H1 (cell line): ENCODE results near the gene CFAP74. TPM values are rescaled to one million over a fixed set of nuclear protein-coding genes. Genes with fewer than 3 reads are reported as not detected.

Experiments
- CTCF ChIA-PET: fragments of 300-600 bp; sonication (Branson Sonifier 250); formaldehyde crosslinking; loops from one replicate; lab custom pipeline; 2021; ENCODE audit not compliant: partially characterized antibody; lab: Charles Lee
- POLR2A ChIA-PET: fragments of 300-600 bp; sonication (Branson Sonifier 250); formaldehyde crosslinking; loops from one replicate; lab custom pipeline; 2021; ENCODE audit warnings: inconsistent platforms; ENCODE audit not compliant: partially characterized antibody; lab: Charles Lee
- DNase-seq, 2 experiments: peaks; one replicate each; pipeline versions ENCODE4 v3.0.0 to v3.0.0-alpha.2; 2010 to 2022; ENCODE audit warnings: low spot score in 2 of 2, low read depth in 1 of 2, mixed read lengths in 1 of 2
- FAIRE-seq: peaks from 2 replicates; lab custom pipeline; 2011; peaks lifted over from hg19 to GRCh38; lab: Jason Lieb, UNC
- H2AFZ ChIP-seq: 2 replicates; pipeline ENCODE4 v1.8.1; 2012; ENCODE audit warnings: low read length, inconsistent platforms
- H2AK5ac ChIP-seq: 2 replicates; pipeline ENCODE4 v1.6.1; 2013; ENCODE audit warnings: low read depth, low read length
- H2BK120ac ChIP-seq: replicated peaks from 2 replicates; pipeline ENCODE3; 2013; ENCODE audit warnings: low read depth, low read length, inconsistent platforms
- H2BK12ac ChIP-seq: 2 replicates; pipeline ENCODE4 v1.6.1; 2013; ENCODE audit warnings: low read depth, low read length
- H2BK15ac ChIP-seq: 2 replicates; pipeline ENCODE4 v1.6.1; 2013; ENCODE audit warnings: low read length
- H2BK20ac ChIP-seq: 2 replicates; pipeline ENCODE4 v1.6.1; 2013; ENCODE audit warnings: low read length
- H2BK5ac ChIP-seq: 2 replicates; pipeline ENCODE4 v1.6.1; 2013; ENCODE audit warnings: low read depth, low read length
- H3K14ac ChIP-seq: 2 replicates; pipeline ENCODE4 v1.6.1; 2013; ENCODE audit warnings: inconsistent platforms; ENCODE audit not compliant: insufficient read length
- H3K18ac ChIP-seq: 2 replicates; pipeline ENCODE4 v1.6.1; 2013; ENCODE audit warnings: low read length; ENCODE audit errors: extremely low read depth
- H3K23ac ChIP-seq: 2 replicates; pipeline ENCODE4 v1.6.1; 2013; ENCODE audit warnings: inconsistent platforms; ENCODE audit not compliant: insufficient read length
- H3K23me2 ChIP-seq: 2 replicates; pipeline ENCODE4 v1.6.1; 2013; ENCODE audit warnings: low read depth, low read length
- H3K27ac ChIP-seq: 2 replicates; pipeline ENCODE4 v1.6.1; 2011; ENCODE audit warnings: low read depth, low read length, inconsistent platforms
- H3K27me3 ChIP-seq, 4 experiments: replicated peaks in 1 of 4; 1 replicate in 1 of 4; 2 replicates in 3 of 4; pipeline versions ENCODE4 v1.6.1 to v1.8.1; 2011 to 2013; ENCODE audit warnings: low read length in 3 of 4, mild to moderate bottlenecking in 3 of 4, inconsistent platforms in 2 of 4, mixed read lengths in 2 of 4, moderate library complexity in 1 of 4; ENCODE audit not compliant: control insufficient read depth in 3 of 4, insufficient read depth in 3 of 4; ENCODE audit errors: extremely low read depth in 1 of 4
- H3K36me3 ChIP-seq, 4 experiments: 2 replicates each; pipeline versions ENCODE4 v1.6.1 to v1.8.1; 2011 to 2013; ENCODE audit warnings: mild to moderate bottlenecking in 4 of 4, low read length in 3 of 4, moderate library complexity in 2 of 4, control low read depth in 1 of 4, inconsistent platforms in 1 of 4; ENCODE audit not compliant: insufficient read depth in 4 of 4, control insufficient read depth in 2 of 4
- H3K4ac ChIP-seq: replicated peaks from 2 replicates; pipeline ENCODE3; 2013; ENCODE audit warnings: low read length, low read depth, mixed read lengths, inconsistent platforms; ENCODE audit not compliant: insufficient read length
- H3K4me1 ChIP-seq, 4 experiments: replicated peaks in 1 of 4; 1 replicate in 1 of 4; 2 replicates in 3 of 4; pipeline versions ENCODE4 v1.6.1 to v1.8.1; 2011 to 2013; ENCODE audit warnings: low read length in 3 of 4, inconsistent platforms in 2 of 4, mixed read lengths in 1 of 4; ENCODE audit not compliant: insufficient read depth in 4 of 4, control insufficient read depth in 3 of 4
- H3K4me2 ChIP-seq, 2 experiments: 2 replicates each; pipeline versions ENCODE4 v1.6.1 to v1.8.1; 2011 to 2013; ENCODE audit warnings: low read depth in 2 of 2, low read length in 2 of 2, control low read depth in 1 of 2, inconsistent platforms in 1 of 2, mild to moderate bottlenecking in 1 of 2; ENCODE audit not compliant: insufficient read depth in 1 of 2
- H3K4me3 ChIP-seq, 4 experiments: fragments of 200-600, 300-600 bp in 1 of 4; sonication (generic), shearing (Covaris generic), sonication (Bioruptor Twin) in 1 of 4; 2 replicates each; pipeline versions ENCODE4 v1.5.1 to v1.8.1; 2011 to 2016; ENCODE audit warnings: low read length in 4 of 4, low read depth in 3 of 4, control low read depth in 2 of 4, inconsistent platforms in 2 of 4, mild to moderate bottlenecking in 2 of 4, mixed read lengths in 1 of 4, moderate library complexity in 1 of 4; ENCODE audit not compliant: insufficient read depth in 2 of 4; ENCODE audit errors: extremely low read depth in 1 of 4
- H3K56ac ChIP-seq: replicated peaks from 2 replicates; pipeline ENCODE3; 2013; ENCODE audit warnings: low read depth, mild to moderate bottlenecking, mixed read lengths, low read length, inconsistent platforms; ENCODE audit not compliant: insufficient read length
- H3K79me1 ChIP-seq: 2 replicates; pipeline ENCODE4 v1.6.1; 2013; ENCODE audit warnings: low read depth, low read length, control low read depth
- H3K79me2 ChIP-seq, 2 experiments: 2 replicates each; pipeline versions ENCODE4 v1.6.1 to v1.8.1; 2012 to 2013; ENCODE audit warnings: low read length in 2 of 2, mild to moderate bottlenecking in 2 of 2, inconsistent platforms in 1 of 2; ENCODE audit not compliant: insufficient read depth in 2 of 2, control insufficient read depth in 1 of 2
- H3K9ac ChIP-seq, 4 experiments: replicated peaks in 1 of 4; 1 replicate in 1 of 4; 2 replicates in 3 of 4; pipeline versions ENCODE4 v1.6.1 to v1.8.1; 2011 to 2013; ENCODE audit warnings: low read depth in 3 of 4, low read length in 3 of 4, control low read depth in 2 of 4, mild to moderate bottlenecking in 2 of 4, moderate library complexity in 2 of 4, inconsistent platforms in 1 of 4; ENCODE audit errors: extremely low read depth in 1 of 4
- H3K9me3 ChIP-seq, 2 experiments: 2 replicates each; pipeline versions ENCODE4 v1.6.1 to v1.8.1; 2012 to 2013; ENCODE audit warnings: mild to moderate bottlenecking in 2 of 2, moderate library complexity in 2 of 2, control low read depth in 1 of 2, inconsistent platforms in 1 of 2, low read depth in 1 of 2, low read length in 1 of 2, mixed read lengths in 1 of 2; ENCODE audit not compliant: insufficient read depth in 2 of 2
- H4K20me1 ChIP-seq, 2 experiments: replicated peaks in 1 of 2; 2 replicates each; pipeline versions ENCODE3 to v1.8.1; 2011 to 2013; ENCODE audit warnings: inconsistent platforms in 2 of 2, low read length in 2 of 2, mild to moderate bottlenecking in 1 of 2; ENCODE audit not compliant: insufficient read depth in 2 of 2, control insufficient read depth in 1 of 2
- H4K5ac ChIP-seq: 2 replicates; pipeline ENCODE4 v1.6.1; 2013; ENCODE audit warnings: low read length, low read depth, mixed read lengths, inconsistent platforms; ENCODE audit not compliant: insufficient read length
- H4K8ac ChIP-seq: 2 replicates; pipeline ENCODE4 v1.8.0; 2013; ENCODE audit warnings: mild to moderate bottlenecking, moderate library complexity, low read length, inconsistent platforms; ENCODE audit not compliant: insufficient read depth; ENCODE audit errors: extremely low read depth
- H4K91ac ChIP-seq: replicated peaks from 2 replicates; pipeline ENCODE3; 2013; ENCODE audit warnings: low read length, mixed read lengths, inconsistent platforms; ENCODE audit not compliant: insufficient read length
- CHD1 ChIP-seq: IDR thresholded peaks from 2 replicates; pipeline ENCODE4 v1.6.1; 2012; ENCODE audit warnings: low read depth, low read length, improper control_type of control experiment
- CREB1 ChIP-seq: IDR thresholded peaks from 2 replicates; pipeline ENCODE4 v1.6.1; 2012; ENCODE audit warnings: inconsistent platforms
- EP300 ChIP-seq, 2 experiments: IDR thresholded peaks; 1 replicate in 1 of 2; 2 replicates in 1 of 2; pipeline ENCODE4 v1.6.1; 2011 to 2012; ENCODE audit warnings: low read depth in 2 of 2, low read length in 2 of 2, mild to moderate bottlenecking in 2 of 2, borderline replicate concordance in 1 of 2, inconsistent platforms in 1 of 2, moderate library complexity in 1 of 2
- EZH2 ChIP-seq: fragments of 200-600 bp; sonication (generic); IDR thresholded peaks from 2 replicates; pipeline ENCODE4 v1.7.1; 2012; ENCODE audit warnings: low read depth, mild to moderate bottlenecking, moderate library complexity, low read length, inconsistent platforms; ENCODE audit not compliant: severe bottlenecking
- GABPA ChIP-seq: IDR thresholded peaks from 2 replicates; pipeline ENCODE4 v1.6.1; 2011; ENCODE audit warnings: mild to moderate bottlenecking, low read length, moderate library complexity, borderline replicate concordance; ENCODE audit not compliant: insufficient read depth
- JUND ChIP-seq: IDR thresholded peaks from 2 replicates; pipeline ENCODE4 v1.6.1; 2011; ENCODE audit warnings: mild to moderate bottlenecking, improper control_type of control experiment, low read length
- KDM4A ChIP-seq: IDR thresholded peaks from one replicate; pipeline ENCODE4 v1.7.1; 2012; ENCODE audit warnings: low read depth, mild to moderate bottlenecking, moderate library complexity, low read length, inconsistent platforms; ENCODE audit not compliant: severe bottlenecking
- POLR2A ChIP-seq, 2 experiments: IDR thresholded peaks; 1 replicate in 1 of 2; 2 replicates in 1 of 2; pipeline ENCODE4 v1.6.1; 2011; ENCODE audit warnings: low read depth in 2 of 2, low read length in 2 of 2, mild to moderate bottlenecking in 2 of 2; ENCODE audit errors: control extremely low read depth in 1 of 2
- RBBP5 ChIP-seq: IDR thresholded peaks from 2 replicates; pipeline ENCODE4 v1.7.1; 2012; ENCODE audit warnings: low read depth, mild to moderate bottlenecking, inconsistent platforms, low read length, moderate library complexity, borderline replicate concordance
- RFX5 ChIP-seq: IDR thresholded peaks from 2 replicates; pipeline ENCODE4 v1.6.1; 2011; ENCODE audit warnings: low read depth, low read length, improper control_type of control experiment, borderline replicate concordance
- RXRA ChIP-seq: IDR thresholded peaks from 2 replicates; pipeline ENCODE4 v1.6.1; 2011; ENCODE audit warnings: low read depth, mild to moderate bottlenecking, low read length, moderate library complexity; ENCODE audit not compliant: insufficient read depth
- TEAD4 ChIP-seq: IDR thresholded peaks from 2 replicates; pipeline ENCODE4 v1.6.1; 2012; ENCODE audit warnings: low read depth, low read length, inconsistent platforms, mixed read lengths
- WGBS, 2 experiments: shearing (Covaris generic) in 1 of 2; methylation state at CpG; one replicate each; pipeline versions ENCODE4 v1.1.6 to v1.1.7; 2013 to 2015; ENCODE audit warnings: low lambda C conversion rate in 2 of 2, mixed read lengths in 2 of 2, inconsistent platforms in 1 of 2, low coverage in 1 of 2, missing lambda C conversion rate in 1 of 2; ENCODE audit not compliant: insufficient replicate concordance in 2 of 2, insufficient coverage in 1 of 2, insufficient read length in 1 of 2; ENCODE audit errors: extremely low coverage in 1 of 2, missing lambda C conversion rate in 1 of 2; 5-methylcytosine and 5-hydroxymethylcytosine counted together
- polyA plus RNA-seq, 7 experiments: library from polyadenylated mRNA; depleted of rRNA in 3 of 7; stranded (reverse) in 5 of 7; unstranded in 2 of 7; fragments of >200 nt in 5 of 7; fragments of 200-250 nt in 2 of 7; gene quantifications; 1 replicate in 5 of 7; 2 replicates in 1 of 7; 4 replicates in 1 of 7; pipeline versions ENCODE4 v1.2.1 to v1.2.3, GENCODE V29; 2011 to 2013; ENCODE audit warnings: missing spikeins in 2 of 7, mixed read lengths in 2 of 7
- total RNA-seq: library from RNA; stranded (reverse); fragmentation: NEBNext Ultra II Directional; extraction: Animal tissue kit (Norgen Biotek cat#: 25700); gene quantifications from 2 replicates; pipeline ENCODE4 v1.2.1, GENCODE V29; 2021

CFAP74 gene
- total and polyA plus RNA-seq, 2 of the 8 experiments (the other 6 are each of a cell fraction or from before 2014, with no cell fraction given): 0.09 to 0.20 TPM

DNA sequence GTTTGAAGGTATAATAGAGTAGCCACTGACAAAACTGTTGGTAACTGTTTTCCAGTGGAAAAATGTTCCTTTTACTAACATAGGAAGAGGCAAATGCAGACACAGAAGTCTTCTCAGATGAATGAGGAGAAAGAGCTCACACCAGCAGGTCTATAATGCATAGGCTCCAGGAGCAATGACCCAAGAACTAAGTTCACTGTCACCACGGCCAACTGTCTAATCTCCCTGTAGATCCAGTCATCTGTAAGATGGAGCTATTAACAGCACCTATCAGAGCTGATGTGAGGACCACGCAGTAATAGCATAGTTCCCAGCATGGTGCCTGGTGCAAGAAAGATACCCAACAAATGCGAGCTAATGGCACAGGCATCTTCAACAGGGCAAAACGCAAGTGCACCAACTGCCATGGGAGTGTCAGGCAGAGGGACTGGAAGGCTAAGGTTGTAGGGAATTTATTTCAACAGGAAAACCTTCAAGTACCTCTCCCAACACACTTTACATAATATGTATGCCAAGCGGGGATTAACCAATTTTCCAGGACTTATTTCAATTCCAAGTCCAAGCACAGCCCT, 125.6 kb downstream of the CFAP74 start:
- Histone ChIP-seq H4K8ac (no peak overlapping the region), H2BK12ac (no peak overlapping the region), H3K4me3 (no peak overlapping the region), H2BK15ac (no peak overlapping the region), H3K4me2 (no peak overlapping the region), H3K27ac (no peak overlapping the region), H3K4me1 (peaks cover 0 to 9% (median 4%) of the 10 kb centered on the region in 4 experiments; a peak in 3 of 7 replicates), H2BK120ac (no peak overlapping the region), H4K20me1 (peaks cover 36 to 51% of the 10 kb centered on the region in 2 experiments), H3K9me3 (peaks cover 0 to 4% of the 10 kb centered on the region in 2 experiments; a peak in 1 of 4 replicates), H4K5ac (no peak overlapping the region), H3K23ac (no peak overlapping the region), H2AFZ (no peak overlapping the region), H3K27me3 (no peaks in the 10 kb centered on the region), H3K18ac (no peak overlapping the region), H2BK20ac (no peak overlapping the region), H3K79me1 (peaks cover 15% of the 10 kb centered on the region), H3K36me3 (peaks cover 8 to 28% (median 19%) of the 10 kb centered on the region in 4 experiments; a peak in 7 of 8 replicates), H3K14ac (no peak overlapping the region), H3K23me2 (no peaks in the 10 kb centered on the region), H3K56ac (no peak overlapping the region), H3K9ac (no peak overlapping the region), H3K4ac (no peak overlapping the region), H2AK5ac (no peak overlapping the region), H2BK5ac (no peak overlapping the region), H3K79me2 (peaks cover 81 to 100% of the 10 kb centered on the region in 2 experiments), H4K91ac (no peak overlapping the region)
- FAIRE-seq: no peak
- 94% methylated on average over 5 of the region's 5 CpGs; no CpG with 5 or more reads in 1 of the 2 experiments for WGBS, 2 experiments
- ChIA-PET POLR2A (interaction anchor here (1.2 to 5.2 kb wide), 4 partner anchors 9 to 19 kb away, joined by 3 to 32 read pairs (median 5); no protein-coding TSS in a partner anchor), CTCF (interaction anchor here (1.1 to 2.8 kb wide), 5 partner anchors 8 to 89 kb away, joined by 3 to 8 read pairs (median 5); no protein-coding TSS in a partner anchor)
- DNase-seq: no peak
- TF ChIP-seq POLR2A (IDR thresholded peaks at IDR 0.05; ENCODE audit: control extremely low read depth in 1 of 2, low read depth in 2 of 2, low read length in 2 of 2) (no peak), RXRA (no peak), EZH2 (no peak), TEAD4 (no peak), KDM4A (no peak), GABPA (no peak), JUND (no peak), RFX5 (no peak), CREB1 (no peak), EP300 (IDR thresholded peaks at IDR 0.05; ENCODE audit: borderline replicate concordance in 1 of 2, low read depth in 2 of 2, low read length in 2 of 2) (no peak), CHD1 (no peak), RBBP5 (no peak)
